ENCODE data around the gene TBC1D8. TPM values are rescaled to one million over a fixed set of nuclear protein-coding genes. Genes with fewer than 3 reads are reported as not detected.

TBC1D8 gene
- total and polyA plus RNA-seq, 4 donors: 10.4 to 38.6 (median 13.4) TPM

- 60% methylated on average over 6 of the region's 6 CpGs for WGBS
- H3K4me3 ChIP-seq (ENCODE audit: low read depth in 1 of 3, low read length in 3 of 3): no peak overlapping the region
- no peak for DNase-seq (ENCODE audit: low spot score)
These were observed 191.8 kb downstream of the TBC1D8 start for GRCh38 chr2:100959225-100959880.

More at GRCh38 chr2:100959225-100959880, 191.8 kb downstream of the TBC1D8 start:
- Histone ChIP-seq H3K4me1 (ENCODE audit: control insufficient read depth in 4 of 4, insufficient read depth in 4 of 4, low read length in 3 of 4) (peaks cover 5 to 17% (median 10%) of the 10 kb centered on the region in 4 donors), H3K9ac (ENCODE audit: low read depth in 1 of 2, low read length in 2 of 2) (no peak overlapping the region), H3K36me3 (ENCODE audit: control insufficient read depth in 4 of 4, insufficient read depth in 3 of 4, low read depth in 1 of 4, low read length in 3 of 4) (no peaks in the 10 kb centered on the region), H3K27me3 (ENCODE audit: control insufficient read depth in 4 of 4, insufficient read depth in 4 of 4, low read length in 3 of 4) (no peaks in the 10 kb centered on the region), H3K27ac (ENCODE audit: low read depth in 1 of 2, low read length in 2 of 2) (no peak overlapping the region), H3K9me3 (ENCODE audit: control insufficient read depth in 4 of 4, low read length in 3 of 4) (no peaks in the 10 kb centered on the region)
- no peak for TF ChIP-seq HNF4A (conservative IDR thresholded peaks at IDR 0.05)
- no peak for TF ChIP-seq SP1 (IDR thresholded peaks at IDR 0.05)
- TF ChIP-seq YY1 (IDR thresholded peaks at IDR 0.05): no peak
- TF ChIP-seq JUND (IDR thresholded peaks at IDR 0.05): no peak
- TF ChIP-seq FOXA2 (IDR thresholded peaks at IDR 0.05): no peak
- no peak for TF ChIP-seq REST (IDR thresholded peaks at IDR 0.05)
- no peak for TF ChIP-seq NR2F2 (IDR thresholded peaks at IDR 0.05)
- TF ChIP-seq MAX (IDR thresholded peaks at IDR 0.05): no peak
- TF ChIP-seq ZBTB33 (IDR thresholded peaks at IDR 0.05): no peak
- no peak for TF ChIP-seq RXRA (IDR thresholded peaks at IDR 0.05)
- no peak for TF ChIP-seq HNF4G (IDR thresholded peaks at IDR 0.05)
- no peak for TF ChIP-seq GABPA (IDR thresholded peaks at IDR 0.05 in 1 of 2, conservative IDR thresholded peaks at IDR 0.05 in 1 of 2)
- no peak for TF ChIP-seq RAD21 (IDR thresholded peaks at IDR 0.05)
- no peak for TF ChIP-seq EGR1 (IDR thresholded peaks at IDR 0.05; ENCODE audit: low read depth in 2 of 2)
- no peak for TF ChIP-seq FOXA1 (IDR thresholded peaks at IDR 0.05)
